Lower lobe of right lung (tissue), 2 donors: Measurements from ENCODE around the gene RTCA. TPM values are rescaled to one million over a fixed set of nuclear protein-coding genes. Genes with fewer than 3 reads are reported as not detected.

Experiments
- ATAC-seq, 2 donors: fragments of 200-7000 bp; cut with Tn5 transposase; one replicate each; pipeline ENCODE4 v1.9.1; 2020 to 2022; ENCODE audit warnings: mild to moderate bottlenecking in 2 of 2, moderate library complexity in 2 of 2
- DNase-seq: peaks from one replicate; pipeline ENCODE4 v3.0.0-alpha.2; 2020
- H3K27ac ChIP-seq: fragments of 200-600 bp; one replicate; pipeline ENCODE4 v1.8.0; 2022
- H3K27me3 ChIP-seq: fragments of 200-600 bp; one replicate; pipeline ENCODE4 v1.8.0; 2022; ENCODE audit warnings: low read depth
- H3K36me3 ChIP-seq: fragments of 200-600 bp; one replicate; pipeline ENCODE4 v1.8.0; 2022; ENCODE audit warnings: mild to moderate bottlenecking
- H3K4me1 ChIP-seq: fragments of 200-600 bp; one replicate; pipeline ENCODE4 v1.8.0; 2022
- H3K4me3 ChIP-seq: fragments of 200-600 bp; one replicate; pipeline ENCODE4 v1.8.0; 2022; ENCODE audit warnings: mild to moderate bottlenecking
- H3K9me3 ChIP-seq: fragments of 200-600 bp; one replicate; pipeline ENCODE4 v1.8.0; 2022
- intact Hi-C: fragments of 100-400 bp; cut with DNase I; formaldehyde crosslinking; loops from one replicate; pipeline ENCODE4 v1.11.0; 2022
- total RNA-seq: library from RNA; stranded (reverse); fragmentation: NEBNext Ultra II Directional; extraction: Animal tissue kit (Norgen Biotek cat#: 25700); gene quantifications from one replicate; pipeline ENCODE4 v1.2.1, GENCODE V29; 2021
- TF ChIP-seq, protein P1 (sequence below): fragments of 200-600 bp; IDR thresholded peaks from one replicate; pipeline ENCODE4 v1.8.0; 2022; ENCODE audit warnings: antibody characterized with exemption, mild to moderate bottlenecking
- donor health status: DM: no; HTN: yes; CAD: no; lungs with severe emphysema.

Gene RTCA
- total RNA-seq, 1 donor from 2014 or later, result 31.1 TPM

DNA sequence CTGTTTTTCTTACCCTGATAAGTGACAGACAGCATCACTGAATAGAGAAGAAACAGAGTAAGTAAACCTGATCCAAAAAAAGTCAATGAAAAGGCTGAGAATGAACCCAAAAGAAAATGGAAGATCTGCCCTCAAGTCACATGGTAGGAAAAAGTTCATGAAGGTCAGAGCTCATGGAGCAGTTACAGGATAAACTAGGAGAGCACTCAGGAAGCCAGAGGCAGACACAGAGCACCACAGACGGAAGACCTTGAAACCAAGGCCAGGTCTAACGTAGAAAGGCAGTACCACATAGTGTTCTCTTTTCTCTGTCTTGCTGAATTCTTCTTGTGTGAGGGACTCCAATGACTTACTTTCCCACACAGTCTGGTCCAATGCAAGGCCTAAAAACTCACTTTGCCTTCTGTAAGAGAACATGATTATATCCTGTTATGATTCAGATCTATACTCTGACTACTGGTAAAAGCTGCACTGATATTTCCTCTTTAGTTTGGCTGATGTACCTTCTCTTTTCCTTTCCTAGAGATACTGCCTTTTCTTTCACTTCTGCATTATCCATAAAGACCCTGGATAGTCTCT is 40.8 kb downstream of the RTCA start:
- DNase-seq (no peak), ATAC-seq (no peak)
- H3K4me1 ChIP-seq, result no peaks in the 10 kb centered on the region
- no peak overlapping the region for H3K27ac ChIP-seq
- intact Hi-C loops, result no loop called here
- no peak overlapping the region for H3K4me3 ChIP-seq
- H3K27me3 ChIP-seq, result no peaks in the 10 kb centered on the region
- H3K9me3 ChIP-seq, result no peaks in the 10 kb centered on the region
- no peaks in the 10 kb centered on the region for H3K36me3 ChIP-seq
- TF ChIP-seq, protein P1, sequence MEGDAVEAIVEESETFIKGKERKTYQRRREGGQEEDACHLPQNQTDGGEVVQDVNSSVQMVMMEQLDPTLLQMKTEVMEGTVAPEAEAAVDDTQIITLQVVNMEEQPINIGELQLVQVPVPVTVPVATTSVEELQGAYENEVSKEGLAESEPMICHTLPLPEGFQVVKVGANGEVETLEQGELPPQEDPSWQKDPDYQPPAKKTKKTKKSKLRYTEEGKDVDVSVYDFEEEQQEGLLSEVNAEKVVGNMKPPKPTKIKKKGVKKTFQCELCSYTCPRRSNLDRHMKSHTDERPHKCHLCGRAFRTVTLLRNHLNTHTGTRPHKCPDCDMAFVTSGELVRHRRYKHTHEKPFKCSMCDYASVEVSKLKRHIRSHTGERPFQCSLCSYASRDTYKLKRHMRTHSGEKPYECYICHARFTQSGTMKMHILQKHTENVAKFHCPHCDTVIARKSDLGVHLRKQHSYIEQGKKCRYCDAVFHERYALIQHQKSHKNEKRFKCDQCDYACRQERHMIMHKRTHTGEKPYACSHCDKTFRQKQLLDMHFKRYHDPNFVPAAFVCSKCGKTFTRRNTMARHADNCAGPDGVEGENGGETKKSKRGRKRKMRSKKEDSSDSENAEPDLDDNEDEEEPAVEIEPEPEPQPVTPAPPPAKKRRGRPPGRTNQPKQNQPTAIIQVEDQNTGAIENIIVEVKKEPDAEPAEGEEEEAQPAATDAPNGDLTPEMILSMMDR, result no peak

DNA sequence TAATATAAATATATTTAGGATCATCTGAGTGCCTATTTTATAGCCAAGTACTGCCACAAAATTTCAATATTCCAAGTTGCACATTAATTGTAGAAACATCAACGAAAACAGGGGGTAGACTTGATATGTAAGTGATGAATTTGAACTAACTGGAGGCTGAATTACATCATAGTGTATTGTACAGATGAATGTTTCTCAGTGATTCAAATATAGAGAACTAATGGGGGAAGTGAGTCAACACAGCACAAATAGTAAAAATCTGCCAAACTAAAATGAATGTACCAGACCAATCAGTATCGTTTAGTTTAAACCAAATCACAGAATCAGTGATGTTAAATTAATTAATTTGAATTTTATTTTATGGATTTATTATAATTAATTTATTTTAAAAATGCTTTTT is 42.8 kb downstream of the RTCA start:
- Histone ChIP-seq H3K27me3 (no peaks in the 10 kb centered on the region), H3K9me3 (no peaks in the 10 kb centered on the region), H3K4me1 (no peaks in the 10 kb centered on the region), H3K4me3 (no peak overlapping the region), H3K27ac (no peak overlapping the region), H3K36me3 (no peaks in the 10 kb centered on the region)
- intact Hi-C loops, result no loop called here
- TF ChIP-seq, protein P1, result no peak
- ATAC-seq (no peak), DNase-seq (no peak)

DNA sequence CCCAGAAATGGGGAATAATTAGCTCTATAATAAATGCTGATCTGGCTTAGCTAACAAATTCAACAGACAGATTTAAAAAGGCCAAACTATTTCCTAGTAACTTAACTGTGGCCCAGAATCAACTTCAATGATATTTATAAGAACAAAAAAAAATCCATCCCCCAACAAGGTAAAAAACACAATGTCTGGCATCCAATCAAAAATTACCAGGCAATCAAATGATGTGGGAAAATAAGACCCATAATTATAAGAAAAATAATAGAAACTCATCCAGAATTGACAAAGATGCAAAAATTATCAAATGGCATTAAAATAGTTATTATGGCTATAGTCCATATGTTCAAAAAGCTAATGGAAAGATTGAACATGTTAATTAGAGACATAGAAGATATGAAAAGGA is 43.8 kb downstream of the RTCA start:
- intact Hi-C loops, result no loop called here
- ATAC-seq (no peak), DNase-seq (no peak)
- H3K36me3 ChIP-seq, result no peaks in the 10 kb centered on the region
- H3K27me3 ChIP-seq, result no peaks in the 10 kb centered on the region
- no peaks in the 10 kb centered on the region for H3K4me1 ChIP-seq
- TF ChIP-seq, protein P1, result no peak
- no peak overlapping the region for H3K27ac ChIP-seq
- H3K4me3 ChIP-seq, result no peak overlapping the region
- H3K9me3 ChIP-seq, result no peaks in the 10 kb centered on the region

DNA sequence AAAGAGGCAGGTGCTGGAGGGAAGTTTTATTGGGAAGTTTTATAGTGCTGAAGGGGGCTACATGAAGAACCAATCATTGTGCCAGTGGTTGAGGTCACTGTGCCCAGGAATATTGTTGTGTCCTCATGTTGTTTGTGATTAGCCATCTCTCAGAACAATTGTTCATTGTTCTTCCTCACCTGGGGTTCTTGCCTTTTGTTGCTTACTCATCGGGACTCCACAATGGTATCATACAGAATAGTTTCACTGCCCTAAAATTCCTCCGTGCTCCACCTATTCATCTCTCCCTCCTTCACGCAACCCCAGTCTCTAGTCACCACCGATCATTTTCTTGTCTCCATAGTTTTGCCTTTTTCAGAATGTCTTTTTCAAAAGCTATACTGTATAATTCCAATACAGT is 47.4 kb downstream of the RTCA start:
- intact Hi-C loops, result no loop called here
- H3K4me1 ChIP-seq, result no peaks in the 10 kb centered on the region
- ATAC-seq (no peak), DNase-seq (no peak)
- H3K27me3 ChIP-seq, result no peaks in the 10 kb centered on the region
- H3K36me3 ChIP-seq, result no peaks in the 10 kb centered on the region
- TF ChIP-seq, protein P1, result no peak
- H3K9me3 ChIP-seq, result peaks cover 7% of the 10 kb centered on the region
- H3K27ac ChIP-seq, result no peak overlapping the region
- no peak overlapping the region for H3K4me3 ChIP-seq

DNA sequence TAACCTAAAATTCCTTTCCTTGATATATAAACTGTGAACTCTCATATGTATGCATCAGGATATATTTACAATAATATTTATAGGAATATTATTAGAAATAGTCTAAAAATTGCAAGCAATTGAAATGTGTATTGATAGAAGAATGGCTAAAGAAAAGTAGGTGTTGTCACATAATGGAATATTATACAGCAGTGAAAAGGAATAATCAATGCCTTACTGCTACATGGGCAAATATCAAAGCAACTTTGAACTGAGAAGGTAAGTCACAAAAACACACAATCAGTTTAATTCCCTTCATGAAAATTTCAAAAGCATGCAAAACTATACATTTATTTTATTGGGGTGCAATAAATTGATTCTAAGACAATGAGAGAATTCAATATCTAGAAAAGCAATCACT is 50.6 kb downstream of the RTCA start:
- H3K36me3 ChIP-seq, result no peaks in the 10 kb centered on the region
- intact Hi-C loops, result no loop called here
- no peaks in the 10 kb centered on the region for H3K4me1 ChIP-seq
- ATAC-seq (no peak), DNase-seq (no peak)
- H3K4me3 ChIP-seq, result no peak overlapping the region
- peaks cover 17% of the 10 kb centered on the region for H3K9me3 ChIP-seq
- TF ChIP-seq, protein P1, result no peak
- no peaks in the 10 kb centered on the region for H3K27me3 ChIP-seq
- no peak overlapping the region for H3K27ac ChIP-seq
